Measurements from ENCODE around the gene FGR. TPM values are rescaled to one million over a fixed set of nuclear protein-coding genes. Genes with fewer than 3 reads are reported as not detected.

Gene FGR
- polyA plus RNA-seq, 1 donor (not counting 4 experiments of a cell fraction or from before 2014, with no cell fraction given): 0.04 TPM

DNA sequence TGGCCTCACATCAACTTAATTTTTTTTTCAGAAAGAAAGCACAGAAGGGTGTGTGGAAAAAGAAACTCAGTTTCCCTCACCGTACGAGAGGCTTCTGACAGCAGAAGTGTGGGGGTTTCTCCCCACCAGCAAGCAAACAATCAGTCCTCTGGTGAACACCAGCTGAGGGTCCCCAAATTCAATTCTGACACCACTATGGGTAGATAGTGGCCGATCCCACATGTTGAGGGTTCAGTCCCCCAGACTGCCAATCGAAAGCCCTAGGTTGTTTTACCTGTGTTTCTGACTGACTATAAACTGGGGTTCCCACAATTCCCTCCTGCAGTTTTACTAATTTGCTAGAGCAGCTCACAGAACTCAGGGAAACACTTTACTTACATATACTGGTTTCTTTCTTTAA is 34.9 kb upstream of the FGR start:
- Histone ChIP-seq H3K27me3 (ENCODE audit: control insufficient read depth, extremely low read depth, insufficient read depth, low read length) (no peaks in the 10 kb centered on the region), H2AFZ (ENCODE audit: control insufficient read depth, low read length) (no peak overlapping the region), H3K4me1 (ENCODE audit: control insufficient read depth, extremely low read depth, insufficient read depth, low read length) (peaks cover 28% of the 10 kb centered on the region), H3K79me2 (ENCODE audit: control insufficient read depth, insufficient read depth, low read length) (peaks cover 23% of the 10 kb centered on the region), H3K4me3 (ENCODE audit: control insufficient read depth in 2 of 3, extremely low read depth in 1 of 3, insufficient read depth in 2 of 3, low read depth in 1 of 3, low read length in 3 of 3) (peak overlapping the region in 2 of 3 experiments; percentile 20 to 48), H3K9me3 (ENCODE audit: control insufficient read depth, low read depth, low read length) (no peaks in the 10 kb centered on the region), H3K9ac (ENCODE audit: control insufficient read depth, extremely low read depth, insufficient read depth, low read length) (peak overlapping the region; percentile 6), H3K36me3 (ENCODE audit: control insufficient read depth in 2 of 2, extremely low read depth in 1 of 2, insufficient read depth in 2 of 2, low read length in 2 of 2) (peaks cover 0 to 8% of the 10 kb centered on the region in 2 experiments), H4K20me1 (ENCODE audit: control insufficient read depth, extremely low read depth, insufficient read depth, low read length) (no peaks in the 10 kb centered on the region), H3K9me1 (ENCODE audit: control insufficient read depth, extremely low read depth, insufficient read depth, low read length) (no peaks in the 10 kb centered on the region), H3K27ac (ENCODE audit: control insufficient read depth, insufficient read depth, low read length) (no peak overlapping the region), H3K4me2 (ENCODE audit: control insufficient read depth, extremely low read depth, insufficient read depth, low read depth, low read length) (peak overlapping the region; percentile 93)
- dilution Hi-C loops (cut with MboI; ENCODE audit: extremely low pct_ligation_motif_present, low sequenced_read_pairs): no loop called here
- no peak for FAIRE-seq
- DNase-seq (ENCODE audit: low read depth, low spot score): no peak
- TF ChIP-seq EZH2 (IDR thresholded peaks at IDR 0.05; ENCODE audit: low read length): no peak
- TF ChIP-seq, protein P1, sequence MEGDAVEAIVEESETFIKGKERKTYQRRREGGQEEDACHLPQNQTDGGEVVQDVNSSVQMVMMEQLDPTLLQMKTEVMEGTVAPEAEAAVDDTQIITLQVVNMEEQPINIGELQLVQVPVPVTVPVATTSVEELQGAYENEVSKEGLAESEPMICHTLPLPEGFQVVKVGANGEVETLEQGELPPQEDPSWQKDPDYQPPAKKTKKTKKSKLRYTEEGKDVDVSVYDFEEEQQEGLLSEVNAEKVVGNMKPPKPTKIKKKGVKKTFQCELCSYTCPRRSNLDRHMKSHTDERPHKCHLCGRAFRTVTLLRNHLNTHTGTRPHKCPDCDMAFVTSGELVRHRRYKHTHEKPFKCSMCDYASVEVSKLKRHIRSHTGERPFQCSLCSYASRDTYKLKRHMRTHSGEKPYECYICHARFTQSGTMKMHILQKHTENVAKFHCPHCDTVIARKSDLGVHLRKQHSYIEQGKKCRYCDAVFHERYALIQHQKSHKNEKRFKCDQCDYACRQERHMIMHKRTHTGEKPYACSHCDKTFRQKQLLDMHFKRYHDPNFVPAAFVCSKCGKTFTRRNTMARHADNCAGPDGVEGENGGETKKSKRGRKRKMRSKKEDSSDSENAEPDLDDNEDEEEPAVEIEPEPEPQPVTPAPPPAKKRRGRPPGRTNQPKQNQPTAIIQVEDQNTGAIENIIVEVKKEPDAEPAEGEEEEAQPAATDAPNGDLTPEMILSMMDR (optimal IDR thresholded peaks at IDR 0.05 in 1 of 3, IDR thresholded peaks at IDR 0.05 in 1 of 3, conservative IDR thresholded peaks at IDR 0.05 in 1 of 3; ENCODE audit: extremely low read depth in 1 of 3, insufficient read depth in 2 of 3, low read length in 3 of 3): no peak

DNA sequence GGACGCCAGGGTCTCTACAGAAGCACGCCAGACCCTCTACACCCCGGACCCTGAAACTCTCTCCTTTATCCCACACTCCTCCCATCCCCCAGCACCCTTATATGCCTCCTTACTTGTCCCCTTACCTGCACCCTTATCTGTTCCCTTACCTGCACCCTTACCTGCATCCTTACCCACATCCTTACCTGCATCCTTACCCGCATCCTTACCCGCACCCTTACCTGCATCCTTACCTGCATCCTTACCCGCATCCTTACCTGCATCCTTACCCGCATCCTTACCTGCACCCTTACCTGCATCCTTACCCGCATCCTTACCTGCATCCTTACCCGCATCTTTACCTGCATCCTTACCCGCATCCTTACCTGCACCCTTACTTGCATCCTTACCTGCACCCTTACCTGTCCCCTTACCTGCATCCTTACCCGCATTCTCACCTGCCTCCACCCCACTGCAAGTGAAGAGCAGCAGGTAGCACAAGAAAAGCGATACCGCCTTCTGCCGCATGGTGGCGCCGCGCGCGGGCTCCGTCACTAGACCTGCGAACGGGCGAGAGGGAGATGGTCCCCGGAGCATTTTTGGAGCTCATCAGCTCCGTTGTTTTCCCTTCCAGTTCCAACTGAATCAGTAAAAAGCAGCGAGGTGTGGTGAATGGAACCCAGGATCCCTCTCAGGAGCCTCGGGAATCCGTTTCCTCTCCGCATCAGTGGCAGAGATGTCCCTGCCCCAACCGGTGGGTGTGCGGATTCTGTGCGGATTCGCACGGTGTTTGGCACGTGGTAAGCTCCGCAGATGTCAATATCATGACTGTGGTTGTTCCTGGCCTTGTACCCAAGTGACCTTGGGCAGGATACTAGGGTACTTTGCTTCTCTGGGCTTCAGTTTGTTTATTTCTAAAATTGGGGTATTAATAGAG is 34.1 kb upstream of the FGR start:
- H3K4me1 ChIP-seq (ENCODE audit: control insufficient read depth, extremely low read depth, insufficient read depth, low read length): peaks cover 28% of the 10 kb centered on the region
- DNase-seq (ENCODE audit: low read depth, low spot score) (no peak), FAIRE-seq (no peak)
- peak overlapping the region; percentile 34 for H2AFZ ChIP-seq (ENCODE audit: control insufficient read depth, low read length)
- H3K4me2 ChIP-seq (ENCODE audit: control insufficient read depth, extremely low read depth, insufficient read depth, low read depth, low read length): peak overlapping the region; percentile 93
- H3K4me3 ChIP-seq (ENCODE audit: control insufficient read depth in 2 of 3, extremely low read depth in 1 of 3, insufficient read depth in 2 of 3, low read depth in 1 of 3, low read length in 3 of 3): peak overlapping the region; percentile 20 to 53 (median 48)
- dilution Hi-C loops (cut with MboI; ENCODE audit: extremely low pct_ligation_motif_present, low sequenced_read_pairs): no loop called here
- H4K20me1 ChIP-seq (ENCODE audit: control insufficient read depth, extremely low read depth, insufficient read depth, low read length): no peaks in the 10 kb centered on the region
- peaks cover 23% of the 10 kb centered on the region for H3K79me2 ChIP-seq (ENCODE audit: control insufficient read depth, insufficient read depth, low read length)
- H3K9ac ChIP-seq (ENCODE audit: control insufficient read depth, extremely low read depth, insufficient read depth, low read length): peak overlapping the region; percentile 36
- H3K27me3 ChIP-seq (ENCODE audit: control insufficient read depth, extremely low read depth, insufficient read depth, low read length): no peaks in the 10 kb centered on the region
- TF ChIP-seq EZH2 (IDR thresholded peaks at IDR 0.05; ENCODE audit: low read length): no peak
- TF ChIP-seq, protein P1 (optimal IDR thresholded peaks at IDR 0.05 in 1 of 3, IDR thresholded peaks at IDR 0.05 in 1 of 3, conservative IDR thresholded peaks at IDR 0.05 in 1 of 3; ENCODE audit: extremely low read depth in 1 of 3, insufficient read depth in 2 of 3, low read length in 3 of 3): peak; percentile 81 to 97 (median 96)
- peaks cover 0 to 8% of the 10 kb centered on the region in 2 experiments for H3K36me3 ChIP-seq (ENCODE audit: control insufficient read depth in 2 of 2, extremely low read depth in 1 of 2, insufficient read depth in 2 of 2, low read length in 2 of 2)
- no peak overlapping the region for H3K27ac ChIP-seq (ENCODE audit: control insufficient read depth, insufficient read depth, low read length)
- H3K9me3 ChIP-seq (ENCODE audit: control insufficient read depth, low read depth, low read length): no peaks in the 10 kb centered on the region
- no peaks in the 10 kb centered on the region for H3K9me1 ChIP-seq (ENCODE audit: control insufficient read depth, extremely low read depth, insufficient read depth, low read length)

Measured in keratinocyte (primary cell).